ENCODE data around the gene BMPR1A. TPM values are rescaled to one million over a fixed set of nuclear protein-coding genes. Genes with fewer than 3 reads are reported as not detected.
"Not testable (repeated sequence)": the region's sequence is repeated elsewhere in the genome, so short reads cannot be mapped to it uniquely, and the experiment has no call there.

The BMPR1A gene
- polyA plus RNA-seq, 1 donor (not counting 4 experiments of a cell fraction or from before 2014, with no cell fraction given) = 22.2 TPM

GRCh38 chr10:86862786-86863483 is 106.5 kb downstream of the BMPR1A start:
- no peaks in the 10 kb centered on the region for H3K27me3 ChIP-seq (ENCODE audit: control insufficient read depth, extremely low read depth, insufficient read depth, low read length)
- H3K4me1 ChIP-seq (ENCODE audit: control insufficient read depth, extremely low read depth, insufficient read depth, low read length) = no peaks in the 10 kb centered on the region
- H3K79me2 ChIP-seq (ENCODE audit: control insufficient read depth, insufficient read depth, low read length) = no peaks in the 10 kb centered on the region
- H2AFZ ChIP-seq (ENCODE audit: control insufficient read depth, low read length) = no peak overlapping the region
- no peak for DNase-seq (ENCODE audit: low read depth, low spot score)
- no peak overlapping the region for H3K4me3 ChIP-seq (ENCODE audit: control insufficient read depth in 2 of 3, extremely low read depth in 1 of 3, insufficient read depth in 2 of 3, low read depth in 1 of 3, low read length in 3 of 3)
- FAIRE-seq = no peak
- no peaks in the 10 kb centered on the region for H4K20me1 ChIP-seq (ENCODE audit: control insufficient read depth, extremely low read depth, insufficient read depth, low read length)
- no peaks in the 10 kb centered on the region for H3K9me1 ChIP-seq (ENCODE audit: control insufficient read depth, extremely low read depth, insufficient read depth, low read length)
- H3K9me3 ChIP-seq (ENCODE audit: control insufficient read depth, low read depth, low read length) = no peaks in the 10 kb centered on the region
- H3K4me2 ChIP-seq (ENCODE audit: control insufficient read depth, extremely low read depth, insufficient read depth, low read depth, low read length) = no peak overlapping the region
- H3K27ac ChIP-seq (ENCODE audit: control insufficient read depth, insufficient read depth, low read length) = no peak overlapping the region
- TF ChIP-seq EZH2 (IDR thresholded peaks at IDR 0.05; ENCODE audit: low read length) = no peak
- no peak for TF ChIP-seq CTCF (optimal IDR thresholded peaks at IDR 0.05 in 1 of 3, IDR thresholded peaks at IDR 0.05 in 1 of 3, conservative IDR thresholded peaks at IDR 0.05 in 1 of 3; ENCODE audit: extremely low read depth in 1 of 3, insufficient read depth in 2 of 3, low read length in 3 of 3)
- dilution Hi-C loops (cut with MboI; ENCODE audit: extremely low pct_ligation_motif_present, low sequenced_read_pairs) = no loop called here
- no peaks in the 10 kb centered on the region for H3K36me3 ChIP-seq (ENCODE audit: control insufficient read depth in 2 of 2, extremely low read depth in 1 of 2, insufficient read depth in 2 of 2, low read length in 2 of 2)
- H3K9ac ChIP-seq (ENCODE audit: control insufficient read depth, extremely low read depth, insufficient read depth, low read length) = no peak overlapping the region

- dilution Hi-C loops (cut with MboI; ENCODE audit: extremely low pct_ligation_motif_present, low sequenced_read_pairs) = no loop called here
- TF ChIP-seq EZH2 (IDR thresholded peaks at IDR 0.05; ENCODE audit: low read length) (no peak), CTCF (optimal IDR thresholded peaks at IDR 0.05 in 1 of 3, IDR thresholded peaks at IDR 0.05 in 1 of 3, conservative IDR thresholded peaks at IDR 0.05 in 1 of 3; ENCODE audit: extremely low read depth in 1 of 3, insufficient read depth in 2 of 3, low read length in 3 of 3) (no peak)
- no peaks in the 10 kb centered on the region for H3K4me1 ChIP-seq (ENCODE audit: control insufficient read depth, extremely low read depth, insufficient read depth, low read length)
- no peaks in the 10 kb centered on the region for H3K9me3 ChIP-seq (ENCODE audit: control insufficient read depth, low read depth, low read length)
- no peak overlapping the region for H3K4me3 ChIP-seq (ENCODE audit: control insufficient read depth in 2 of 3, extremely low read depth in 1 of 3, insufficient read depth in 2 of 3, low read depth in 1 of 3, low read length in 3 of 3)
- H3K4me2 ChIP-seq (ENCODE audit: control insufficient read depth, extremely low read depth, insufficient read depth, low read depth, low read length) = no peak overlapping the region
- H3K9ac ChIP-seq (ENCODE audit: control insufficient read depth, extremely low read depth, insufficient read depth, low read length) = no peak overlapping the region
- H3K27me3 ChIP-seq (ENCODE audit: control insufficient read depth, extremely low read depth, insufficient read depth, low read length) = no peaks in the 10 kb centered on the region
- H2AFZ ChIP-seq (ENCODE audit: control insufficient read depth, low read length) = no peak overlapping the region
- no peaks in the 10 kb centered on the region for H3K9me1 ChIP-seq (ENCODE audit: control insufficient read depth, extremely low read depth, insufficient read depth, low read length)
- FAIRE-seq (no peak), DNase-seq (ENCODE audit: low read depth, low spot score) (no peak)
- H3K27ac ChIP-seq (ENCODE audit: control insufficient read depth, insufficient read depth, low read length) = no peak overlapping the region
- H3K79me2 ChIP-seq (ENCODE audit: control insufficient read depth, insufficient read depth, low read length) = no peaks in the 10 kb centered on the region
- H3K36me3 ChIP-seq (ENCODE audit: control insufficient read depth in 2 of 2, extremely low read depth in 1 of 2, insufficient read depth in 2 of 2, low read length in 2 of 2) = no peaks in the 10 kb centered on the region
- H4K20me1 ChIP-seq (ENCODE audit: control insufficient read depth, extremely low read depth, insufficient read depth, low read length) = no peaks in the 10 kb centered on the region
Measured at GRCh38 chr10:86863484-86863842, 107.0 kb downstream of the BMPR1A start.

- FAIRE-seq; DNase-seq (ENCODE audit: low read depth, low spot score); H3K4me2 ChIP-seq (ENCODE audit: control insufficient read depth, extremely low read depth, insufficient read depth, low read depth, low read length); H3K36me3 ChIP-seq (ENCODE audit: control insufficient read depth in 2 of 2, extremely low read depth in 1 of 2, insufficient read depth in 2 of 2, low read length in 2 of 2); H3K27me3 ChIP-seq (ENCODE audit: control insufficient read depth, extremely low read depth, insufficient read depth, low read length); H3K4me3 ChIP-seq (ENCODE audit: control insufficient read depth in 2 of 3, extremely low read depth in 1 of 3, insufficient read depth in 2 of 3, low read depth in 1 of 3, low read length in 3 of 3); H3K4me1 ChIP-seq (ENCODE audit: control insufficient read depth, extremely low read depth, insufficient read depth, low read length); dilution Hi-C loops (cut with MboI; ENCODE audit: extremely low pct_ligation_motif_present, low sequenced_read_pairs); H3K79me2 ChIP-seq (ENCODE audit: control insufficient read depth, insufficient read depth, low read length); H4K20me1 ChIP-seq (ENCODE audit: control insufficient read depth, extremely low read depth, insufficient read depth, low read length); H2AFZ ChIP-seq (ENCODE audit: control insufficient read depth, low read length); H3K9ac ChIP-seq (ENCODE audit: control insufficient read depth, extremely low read depth, insufficient read depth, low read length); H3K9me3 ChIP-seq (ENCODE audit: control insufficient read depth, low read depth, low read length); H3K27ac ChIP-seq (ENCODE audit: control insufficient read depth, insufficient read depth, low read length); H3K9me1 ChIP-seq (ENCODE audit: control insufficient read depth, extremely low read depth, insufficient read depth, low read length): not testable (repeated sequence)
Measured at GRCh38 chr10:86865011-86865811, 108.8 kb downstream of the BMPR1A start.
